ENCODE measurements around the gene OR2J2. TPM values are rescaled to one million over a fixed set of nuclear protein-coding genes. Genes with fewer than 3 reads are reported as not detected.
"Not testable (repeated sequence)": the region's sequence is repeated elsewhere in the genome, so short reads cannot be mapped to it uniquely, and the experiment has no call there.

The OR2J2 gene
- total RNA-seq, 2 experiments from 2014 or later, result not detected

DNA sequence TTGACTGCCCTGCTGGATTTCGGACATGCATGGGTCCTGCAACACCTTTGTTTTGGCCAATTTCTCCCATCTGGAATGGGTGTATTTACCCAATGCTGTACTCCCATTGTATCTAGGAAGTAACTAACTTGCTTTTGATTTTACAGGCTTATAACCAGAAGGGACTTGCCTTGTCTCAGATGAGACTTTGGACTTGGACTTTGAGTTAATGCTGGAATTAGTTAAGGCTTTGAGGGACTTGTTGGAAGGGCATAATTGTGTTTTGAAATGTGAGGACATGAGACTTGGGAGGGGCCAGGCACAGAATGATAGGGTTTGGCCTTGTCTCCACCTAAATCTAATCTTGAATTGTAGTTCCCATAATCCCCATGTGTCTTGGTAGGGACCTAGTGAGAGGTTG lies 47.3 kb downstream of the OR2J2 start:
- POLR2A ChIA-PET, CTCF ChIA-PET: not testable (repeated sequence)

Other genes starting within 250 kb of the OR2J2 start
- gene TRIM27, start 246.9 kb upstream of the OR2J2 start, total RNA-seq, result 10 to 100 TPM; 65.0 to 67.3 TPM
- under 1 TPM; 0.61 to 0.65 TPM for gene ZNF311, start 165.6 kb upstream of the OR2J2 start, total RNA-seq
- not detected for gene OR2W1, start 125.7 kb upstream of the OR2J2 start, total RNA-seq
- not detected for gene OR2B3, start 83.6 kb upstream of the OR2J2 start, total RNA-seq
- not detected for gene OR2J1, start 71.4 kb upstream of the OR2J2 start, total RNA-seq
- not detected for gene OR2J3, start 62.8 kb upstream of the OR2J2 start, total RNA-seq
- gene OR14J1, start 130.8 kb downstream of the OR2J2 start, total RNA-seq, result not detected
- gene OR5V1, start 198.0 kb downstream of the OR2J2 start, total RNA-seq, result not detected
- gene OR12D3, start 204.4 kb downstream of the OR2J2 start, total RNA-seq, result not detected
- gene OR12D2, start 224.7 kb downstream of the OR2J2 start, total RNA-seq, result not detected
- not detected for gene OR12D1, start 244.0 kb downstream of the OR2J2 start, total RNA-seq

All from activated CD8-positive, alpha-beta memory T cell treated with anti-CD3 and anti-CD28 coated beads for 36 hours (primary cell).